GM04503 (cell line): ENCODE results near the gene SNAPC4.
"Not testable (repeated sequence)": the region's sequence is repeated elsewhere in the genome, so short reads cannot be mapped to it uniquely, and the experiment has no call there.

Source experiments
- DNase-seq: peaks from one replicate; pipeline ENCODE4 v3.0.0-alpha.2; 2012; ENCODE audit warnings: low read depth

Gene SNAPC4

DNA sequence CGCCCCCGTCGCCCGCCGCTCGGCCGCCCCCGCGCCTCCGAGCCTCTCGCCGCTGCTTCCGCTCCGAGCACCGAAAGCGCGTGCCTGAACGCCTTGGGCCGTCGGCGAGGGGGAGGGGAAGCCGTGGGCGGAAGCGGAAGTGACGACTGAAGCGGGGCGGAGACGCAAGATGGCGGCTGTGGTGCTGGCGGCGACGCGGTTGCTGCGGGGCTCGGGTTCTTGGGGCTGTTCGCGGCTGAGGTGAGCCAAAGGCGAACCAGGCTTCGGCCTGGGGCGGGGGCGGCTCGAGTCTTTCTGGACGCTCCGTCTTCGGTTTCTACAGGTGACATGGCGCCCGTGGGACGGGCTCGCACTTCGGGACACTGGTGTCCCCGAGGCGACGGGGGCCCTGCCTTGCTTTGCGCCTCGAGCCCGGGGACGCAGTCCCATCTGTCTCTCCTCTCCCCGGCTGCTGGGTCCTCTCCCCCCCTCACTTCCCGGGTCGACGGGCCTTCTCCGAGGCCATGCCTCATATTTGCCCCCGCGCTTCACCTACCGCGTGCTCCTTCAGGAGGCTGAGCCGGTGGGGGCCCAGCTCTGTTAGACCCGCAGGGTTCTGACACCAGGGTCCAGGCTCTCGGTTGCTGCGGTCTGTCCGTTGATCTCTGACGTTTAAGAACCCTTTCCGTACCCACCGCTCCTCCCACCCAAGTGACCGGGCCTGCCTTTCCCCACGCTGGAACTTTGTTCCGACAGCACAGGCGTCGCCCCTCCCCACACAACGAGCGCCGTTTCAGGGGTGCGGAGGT, 10.7 kb upstream of the SNAPC4 start, which contains the start of the genes ENTR1 and PMPCA:
ENTR1 (minus strand) TSS at position 115 of the 788 bp plus-strand sequence. CDS start 217 bp downstream, outside the sequence.
PMPCA (plus strand) TSS at position 159 of the 788 bp plus-strand sequence; CDS start at position 170, 11 bp downstream.
- DNase-seq = no peak

DNA sequence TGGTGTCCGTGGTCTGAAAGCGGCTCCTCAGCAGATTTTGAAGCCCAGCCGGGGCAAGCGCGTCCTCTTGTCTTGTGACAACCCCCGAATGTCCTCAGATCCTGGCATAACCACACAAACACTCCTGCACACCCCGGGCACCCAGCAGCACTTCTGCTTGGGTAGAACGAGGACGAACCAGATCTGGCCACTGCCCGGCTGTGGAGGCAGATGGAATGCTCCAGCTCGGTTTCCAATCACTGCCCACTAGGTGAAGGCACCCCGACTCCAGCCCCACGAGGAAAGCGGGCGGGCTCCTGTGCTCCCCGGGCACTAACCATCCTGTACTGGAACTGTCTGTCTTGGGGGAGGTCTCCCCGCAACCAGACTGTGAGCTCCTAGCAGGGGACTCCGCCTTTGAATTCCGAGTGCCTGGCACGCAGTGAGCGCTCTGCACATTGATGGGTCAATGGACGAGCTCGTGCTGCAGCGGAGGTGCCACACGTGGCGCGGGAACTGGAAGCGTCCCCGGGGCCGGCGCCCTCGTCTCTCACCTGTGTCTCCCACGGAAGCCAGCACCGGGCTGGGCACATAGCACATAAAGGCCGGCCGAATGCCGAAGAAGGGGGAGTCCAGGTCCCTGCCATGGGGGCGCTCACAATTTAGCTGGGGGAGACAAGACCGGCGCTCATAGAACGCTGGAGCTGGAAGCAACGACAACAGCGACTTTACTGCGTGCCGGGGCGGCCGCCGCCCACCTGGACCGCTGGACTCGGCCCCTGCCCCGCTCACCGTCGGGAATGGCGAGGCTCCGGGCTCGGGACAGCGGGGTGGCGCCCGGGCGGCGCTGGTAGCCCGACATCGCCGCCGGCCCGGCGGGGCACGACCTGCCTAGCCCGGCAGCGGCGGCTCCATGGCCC, 9.8 kb upstream of the SNAPC4 start:
- no peak for DNase-seq

DNA sequence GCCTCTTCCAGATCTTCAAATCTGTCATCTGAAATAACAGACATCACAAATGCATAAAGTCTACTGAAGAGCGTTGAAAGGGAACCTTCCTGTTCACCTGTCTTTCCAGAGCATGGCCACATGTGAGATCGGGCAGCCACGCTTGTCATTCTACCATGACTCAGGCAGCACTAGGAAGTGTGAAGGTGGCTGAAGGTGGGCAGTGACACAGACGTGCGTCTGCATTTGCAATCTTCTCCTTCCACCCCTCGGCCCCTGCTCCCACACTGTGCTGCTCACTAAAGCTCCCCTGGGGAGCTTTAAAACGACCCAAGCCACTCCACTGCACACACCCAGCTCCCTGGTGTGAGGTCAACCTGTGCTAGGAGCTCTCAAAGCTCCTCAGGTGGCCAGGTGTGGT, 7.9 kb upstream of the SNAPC4 start:
- no peak for DNase-seq

DNA sequence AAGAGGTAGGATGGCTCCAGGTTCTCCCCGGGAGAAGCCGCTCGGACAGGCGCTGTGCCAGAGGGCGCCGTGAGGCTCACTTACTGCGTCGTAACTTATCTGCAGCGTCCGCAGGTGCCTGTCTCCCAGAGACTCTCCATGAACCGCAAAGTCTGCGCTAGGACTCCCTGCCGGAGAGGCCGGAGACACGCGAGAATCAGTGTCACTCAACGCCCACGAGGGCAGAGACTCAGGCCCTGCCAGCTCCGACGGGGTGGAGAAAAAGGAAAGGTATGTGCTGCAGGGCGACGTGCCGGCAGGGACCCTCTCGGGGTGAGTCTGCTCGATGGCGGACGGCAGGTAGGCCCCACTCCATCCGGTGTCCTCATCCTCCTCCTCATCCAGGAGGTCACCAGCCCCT, 7.1 kb upstream of the SNAPC4 start:
- not testable (repeated sequence) for DNase-seq

DNA sequence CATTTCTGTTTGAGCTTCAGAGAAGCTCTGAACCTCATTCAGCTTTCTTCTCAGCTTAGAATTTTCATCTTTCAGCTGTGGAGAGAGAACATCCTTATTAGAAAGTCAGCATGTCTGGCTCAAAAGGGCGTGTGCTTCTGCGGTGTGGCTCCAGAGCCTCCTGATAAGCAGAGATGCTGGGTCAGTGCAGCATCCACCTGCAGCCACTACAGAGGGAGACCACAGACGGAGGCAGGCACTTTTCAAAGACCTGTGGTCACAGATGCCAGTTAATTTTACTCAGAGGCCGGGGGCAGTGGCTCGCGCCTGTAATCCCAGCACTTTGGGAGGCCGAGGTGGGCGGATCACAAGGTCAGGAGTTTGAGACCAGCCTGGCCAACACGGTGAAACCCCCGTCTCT, 5.9 kb upstream of the SNAPC4 start:
- not testable (repeated sequence) for DNase-seq

DNA sequence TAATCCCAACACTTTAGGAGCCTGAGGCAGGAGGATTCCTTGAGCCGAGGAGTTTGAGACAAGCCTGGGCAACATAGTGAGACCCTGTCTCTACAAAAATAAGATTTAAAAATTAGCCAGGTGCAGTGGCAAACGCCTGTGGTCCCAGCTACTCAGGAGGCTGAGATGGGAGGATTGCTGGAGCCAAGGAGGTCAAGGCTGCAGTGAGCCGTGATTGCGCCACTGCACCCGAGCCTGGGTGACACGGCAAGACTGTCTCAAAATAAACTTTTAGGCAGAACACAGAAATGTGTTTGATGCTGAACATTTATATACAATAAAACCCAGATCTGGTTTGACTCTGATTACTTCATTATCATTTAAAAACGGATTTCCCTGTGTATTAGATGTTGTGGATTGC, 5.5 kb upstream of the SNAPC4 start:
- DNase-seq = no peak

DNA sequence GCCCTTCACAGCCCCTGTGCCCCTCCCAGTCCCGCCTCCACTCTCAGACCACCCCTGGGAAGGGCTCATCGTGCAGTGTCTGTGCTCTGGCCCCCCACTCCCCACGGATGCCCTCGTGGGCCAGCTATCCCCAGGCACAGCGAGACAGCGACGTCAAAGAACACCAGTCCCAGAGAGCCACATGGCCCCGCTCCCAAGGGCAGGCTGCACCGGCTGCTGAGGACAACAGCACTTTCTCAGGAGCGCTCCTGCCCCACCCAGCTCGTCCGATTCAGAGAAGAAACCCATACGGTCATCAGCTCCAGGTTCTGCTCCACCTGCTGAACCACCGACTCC, 4.8 kb upstream of the SNAPC4 start:
- no peak for DNase-seq

DNA sequence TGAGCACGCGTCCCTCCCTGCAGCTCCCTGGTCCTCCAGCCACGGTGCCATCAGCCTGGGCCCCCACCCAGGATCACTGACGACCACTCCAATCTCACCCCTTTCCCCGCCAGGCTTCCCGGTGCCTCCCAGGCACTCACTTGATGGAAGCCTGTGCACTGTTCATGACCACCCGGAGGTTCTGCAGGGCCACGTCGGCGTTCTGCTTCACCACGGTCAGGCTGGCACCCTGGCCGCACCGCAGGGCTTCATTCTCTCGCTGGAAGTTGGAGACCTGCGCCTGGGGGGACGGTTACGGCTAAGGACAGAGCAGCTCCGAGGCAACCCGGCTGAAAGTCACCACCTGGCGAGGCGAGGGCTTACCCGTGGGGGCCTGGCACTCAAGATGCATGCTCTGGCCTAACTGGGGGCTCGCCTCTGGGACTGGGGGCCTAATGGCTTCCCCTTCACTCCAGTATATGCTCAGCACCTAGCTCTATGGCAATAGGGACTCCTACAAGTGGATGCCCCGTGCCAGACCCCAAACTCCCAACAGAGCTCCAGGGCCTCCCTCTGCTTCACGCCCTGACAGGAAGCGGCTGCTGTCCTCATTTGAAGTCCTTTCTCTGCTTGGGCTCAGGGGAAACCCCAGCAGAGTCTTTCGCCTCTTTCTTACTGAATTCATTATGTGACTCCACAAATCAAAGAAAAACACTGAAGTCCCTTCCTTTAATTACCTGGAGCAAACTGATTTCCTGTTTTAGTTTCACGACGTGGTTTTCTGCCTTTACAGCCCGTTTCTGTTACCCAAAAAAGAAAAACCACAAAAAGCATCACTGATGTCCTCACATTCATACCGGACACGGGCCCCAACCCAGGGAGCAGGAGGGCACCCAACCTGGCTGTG, 4.2 kb upstream of the SNAPC4 start:
- no peak for DNase-seq

DNA sequence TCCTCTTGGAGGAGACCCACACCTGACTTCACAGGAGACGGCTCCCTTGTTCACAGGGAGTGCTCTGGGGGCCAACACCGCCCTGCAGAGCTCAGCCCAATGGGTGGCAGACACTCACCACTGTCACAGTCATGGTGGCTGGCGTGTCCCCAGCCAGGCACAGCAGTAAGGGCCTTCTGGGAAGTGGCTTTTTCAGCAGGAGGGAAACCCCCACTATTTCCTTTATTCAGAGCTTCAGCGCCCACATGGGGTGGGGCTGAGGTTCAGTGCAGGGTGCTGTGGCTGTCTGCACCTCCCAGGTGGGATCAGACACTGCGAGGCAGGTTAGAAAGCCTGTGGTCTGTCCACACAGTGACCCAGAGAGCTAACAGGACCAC, 3.6 kb upstream of the SNAPC4 start:
- no peak for DNase-seq

DNA sequence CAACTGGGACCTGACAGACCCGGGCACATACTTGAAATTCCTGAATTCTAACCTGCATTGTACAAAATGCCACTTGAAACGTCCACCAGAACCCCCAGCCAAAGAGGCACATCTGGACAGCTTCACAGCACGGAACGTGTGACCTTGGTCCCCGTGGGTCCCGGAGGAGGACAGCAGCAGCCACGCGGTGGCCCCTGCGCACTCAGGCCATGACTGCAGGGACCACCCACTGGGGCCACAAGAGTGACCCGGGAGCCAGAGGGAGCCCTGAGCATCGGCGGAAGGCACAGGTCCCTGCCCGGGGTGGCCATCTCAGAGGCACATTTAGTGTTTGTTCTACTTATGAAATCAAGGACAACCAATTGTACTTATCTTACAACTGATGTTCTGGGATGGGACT, 2.1 kb upstream of the SNAPC4 start:
- DNase-seq = no peak

DNA sequence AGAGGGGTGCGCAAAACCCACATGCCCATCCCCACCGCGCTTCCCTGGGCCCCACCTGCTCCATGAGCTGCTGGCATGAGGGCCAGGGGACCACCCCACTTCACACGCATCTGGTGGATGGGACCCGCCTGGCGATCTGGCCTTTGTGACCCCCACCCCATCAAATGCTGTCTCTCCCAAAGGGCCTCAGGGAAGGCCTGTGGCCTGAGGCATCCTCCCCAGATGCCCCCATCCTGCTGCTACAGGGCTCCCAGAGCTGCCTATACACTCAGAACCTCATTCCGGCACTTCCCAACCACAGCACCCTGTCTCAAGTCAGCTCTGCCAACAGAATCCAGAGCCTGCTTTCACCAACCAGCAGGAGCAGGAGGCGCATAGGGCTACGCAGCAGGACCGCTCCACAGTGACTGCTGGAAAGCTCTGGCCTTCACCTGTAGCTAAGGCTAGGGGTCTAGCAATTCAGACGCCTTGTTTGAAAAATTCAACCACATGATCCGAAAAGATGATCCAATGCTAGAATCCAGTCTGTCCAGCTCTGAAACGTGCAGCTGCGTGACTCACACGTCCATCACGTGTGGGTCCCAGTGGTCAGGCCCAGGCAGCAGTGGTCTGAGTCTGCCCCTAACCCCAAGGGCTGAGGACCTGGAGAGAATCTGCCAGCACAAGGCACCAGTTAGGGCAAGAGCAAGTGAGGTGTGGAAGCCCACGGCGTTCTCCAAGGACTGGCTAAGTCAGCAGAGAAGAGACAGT, 1.4 kb upstream of the SNAPC4 start:
- no peak for DNase-seq

DNA sequence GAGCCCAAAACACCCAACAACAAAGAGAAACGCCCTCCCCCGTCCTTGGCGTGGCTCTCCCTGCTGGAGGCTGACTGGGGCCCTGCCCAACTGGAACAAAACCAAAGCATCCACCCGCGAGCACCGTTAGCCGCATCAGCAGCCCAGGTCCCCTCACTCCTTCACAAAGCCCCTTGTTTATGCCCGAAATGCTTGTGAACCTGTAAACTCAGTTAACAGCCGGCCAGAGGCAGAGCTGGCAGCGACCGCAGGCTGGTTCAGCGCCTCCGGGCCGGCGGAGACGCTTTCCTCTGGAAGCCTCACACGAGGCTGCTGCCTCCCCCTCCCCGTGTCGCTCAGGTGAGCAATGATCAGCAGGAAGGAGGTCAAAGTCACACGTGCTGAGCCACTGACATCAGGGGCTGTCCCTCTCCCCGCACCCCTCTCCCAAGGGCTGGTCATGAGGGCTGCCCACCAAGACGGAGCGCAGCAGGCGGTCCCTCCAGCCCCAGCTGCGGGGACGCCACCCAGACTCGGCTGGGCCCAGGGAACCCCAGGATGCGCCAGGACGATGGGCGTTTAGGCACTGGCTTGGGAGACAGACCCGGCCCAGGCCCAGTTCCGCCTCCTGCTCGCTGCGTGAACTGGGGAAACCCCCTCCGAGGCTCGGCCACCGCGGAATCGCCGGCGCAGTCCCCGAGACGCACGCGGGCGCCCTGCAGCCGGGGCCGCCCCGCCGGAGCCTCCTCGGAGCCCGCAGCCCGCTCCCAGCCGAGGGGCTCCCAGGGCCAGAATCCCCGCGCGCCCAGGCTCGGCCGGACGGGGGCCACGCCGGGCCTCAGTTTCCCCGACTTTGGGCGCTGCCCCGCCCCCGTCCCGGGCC, 563 bp downstream of the SNAPC4 start:
- no peak for DNase-seq

DNA sequence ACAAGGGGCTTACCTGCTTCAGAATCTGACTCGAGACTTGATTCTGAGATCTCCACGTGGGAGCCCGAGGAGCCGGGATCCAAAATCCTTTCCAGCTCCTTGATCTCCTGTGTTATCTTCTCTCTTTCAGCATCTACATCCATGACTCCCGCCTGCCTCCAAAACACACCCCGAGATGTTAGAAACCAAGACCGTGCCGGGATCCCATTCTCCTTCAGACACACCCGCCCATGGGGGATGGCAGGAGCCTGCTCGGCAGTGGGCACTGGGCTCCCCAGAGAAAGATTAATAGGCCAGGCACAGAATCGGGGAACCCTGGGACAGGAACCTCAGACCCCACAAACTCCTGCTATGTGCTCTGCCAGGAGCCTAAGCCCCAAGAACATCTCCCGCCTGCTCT, 1.7 kb downstream of the SNAPC4 start:
- DNase-seq = no peak

DNA sequence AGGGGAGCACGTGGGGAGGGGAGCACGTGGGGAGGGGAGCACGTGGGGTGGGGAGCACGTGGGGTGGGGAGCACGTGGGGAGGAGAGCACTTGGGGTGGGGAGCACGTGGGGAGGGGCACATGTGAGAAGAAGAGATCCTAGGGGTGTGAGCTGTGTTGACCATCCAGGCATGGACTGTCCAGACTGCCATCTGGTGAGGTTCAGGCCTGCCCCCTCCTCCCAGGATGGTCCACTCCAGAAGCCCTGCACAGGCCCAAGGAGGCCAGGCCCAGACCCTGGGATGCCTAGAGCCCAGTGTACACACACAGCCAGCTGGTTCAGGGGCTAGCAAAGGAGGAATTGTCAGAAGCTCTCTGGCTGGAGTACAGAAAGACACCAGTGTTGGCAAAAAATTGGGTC, 2.3 kb downstream of the SNAPC4 start:
- DNase-seq = no peak

DNA sequence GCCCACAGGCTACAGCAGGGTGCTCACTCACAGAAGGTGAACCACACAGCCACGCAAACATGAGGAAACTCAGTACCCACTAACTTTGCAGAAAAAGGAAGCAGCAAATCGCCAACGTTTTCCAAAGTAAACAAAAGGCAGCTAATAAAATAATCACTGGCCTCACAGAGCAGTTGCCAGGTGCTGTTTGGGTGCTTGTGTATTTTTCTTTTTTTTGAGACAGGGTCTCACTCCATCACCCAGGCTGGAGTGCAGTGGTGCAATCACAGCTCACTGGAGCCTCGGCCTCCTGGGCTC, 3.8 kb downstream of the SNAPC4 start:
- DNase-seq = no peak

DNA sequence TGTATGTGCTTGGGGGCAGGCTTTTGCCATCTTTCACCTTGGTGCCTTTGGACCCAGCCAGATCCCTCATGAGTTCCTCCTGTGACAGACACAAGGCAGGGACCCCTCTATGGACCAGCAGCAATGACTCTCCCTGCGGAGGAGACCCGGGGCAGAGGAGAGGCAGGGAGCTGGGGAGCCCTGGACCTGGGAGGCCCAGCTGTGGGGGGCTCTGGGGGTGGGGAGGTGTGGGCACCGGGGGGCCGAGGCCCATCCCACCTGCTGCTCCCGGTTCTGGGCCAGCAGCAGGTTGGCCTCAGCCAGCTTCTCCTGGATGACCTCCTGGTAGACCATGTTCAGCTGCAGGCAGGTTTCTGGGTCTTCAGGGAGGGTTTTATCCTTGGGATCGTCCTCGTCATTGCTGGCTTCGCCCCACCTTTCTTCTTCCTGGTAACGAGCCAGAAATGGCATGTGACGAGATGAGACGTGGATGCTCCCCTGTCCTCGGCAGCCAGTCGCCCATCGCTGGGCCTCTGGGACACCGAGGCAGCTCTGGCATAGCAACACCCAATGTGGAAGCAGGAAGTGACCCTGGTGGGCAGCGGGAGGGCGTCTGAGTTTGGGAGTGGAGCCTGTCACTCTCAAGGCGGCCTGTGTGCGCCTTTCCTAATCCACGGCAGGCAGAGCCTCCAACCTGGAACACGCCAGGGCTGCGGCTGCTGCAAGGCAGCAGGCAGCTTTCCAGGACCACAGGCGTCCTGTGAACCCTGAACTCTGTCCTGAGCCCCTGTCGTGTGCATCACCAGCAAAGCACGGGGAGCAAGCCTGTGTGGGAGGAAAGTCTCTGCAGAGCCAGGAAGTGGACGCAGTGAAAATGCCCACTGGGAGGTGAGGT, 4.4 kb downstream of the SNAPC4 start:
- DNase-seq = no peak

DNA sequence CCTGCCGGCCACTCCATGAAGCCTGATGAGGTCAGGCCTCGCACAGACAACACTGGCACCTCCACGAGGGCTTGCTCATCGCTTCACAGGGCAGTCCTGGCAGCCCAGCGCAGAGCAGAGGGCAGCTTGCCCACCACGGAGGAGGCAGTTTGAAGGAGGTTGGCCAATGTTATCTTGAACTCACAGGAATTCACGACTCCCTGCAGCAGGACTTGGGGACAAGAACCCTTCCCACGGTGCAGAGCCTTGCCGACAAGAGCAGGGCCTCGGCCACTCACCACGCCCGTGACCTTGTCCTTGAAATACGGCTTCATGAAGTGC, 5.0 kb downstream of the SNAPC4 start:
- DNase-seq = no peak

DNA sequence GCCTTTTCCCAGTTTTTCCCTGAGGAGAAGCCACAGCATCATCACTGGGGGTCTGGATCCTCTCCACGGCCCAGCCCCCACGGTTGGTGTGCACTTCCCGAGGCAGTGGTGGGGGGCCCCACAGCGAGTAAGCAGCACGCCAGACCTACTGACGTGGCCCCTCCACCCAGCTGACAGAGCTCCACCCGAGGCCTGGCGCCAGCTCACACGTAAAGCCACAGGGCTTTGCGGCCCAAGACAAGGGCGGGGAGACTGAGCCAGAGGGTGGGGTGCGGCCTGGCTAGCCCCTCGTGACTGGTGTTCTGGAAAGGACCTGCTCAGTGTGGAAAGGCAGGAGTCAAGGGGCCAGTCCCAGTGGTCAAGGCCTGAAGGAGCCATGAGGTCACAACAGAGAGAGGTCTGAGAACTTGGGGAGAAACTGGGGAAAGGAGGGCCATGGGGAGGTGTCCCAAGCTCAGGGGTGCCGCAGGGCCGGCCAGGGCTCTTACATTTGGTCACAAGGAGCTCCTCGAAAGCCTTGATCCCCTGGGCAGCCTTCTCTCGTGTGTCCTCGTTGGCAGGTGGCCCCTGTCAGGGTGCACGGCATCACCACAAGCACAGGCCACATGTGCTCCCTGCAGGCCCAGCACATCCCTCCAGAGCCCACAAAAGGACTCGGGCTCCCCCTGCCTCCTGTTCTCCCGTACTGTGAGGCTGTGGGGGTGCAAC, 5.5 kb downstream of the SNAPC4 start:
- DNase-seq = no peak

DNA sequence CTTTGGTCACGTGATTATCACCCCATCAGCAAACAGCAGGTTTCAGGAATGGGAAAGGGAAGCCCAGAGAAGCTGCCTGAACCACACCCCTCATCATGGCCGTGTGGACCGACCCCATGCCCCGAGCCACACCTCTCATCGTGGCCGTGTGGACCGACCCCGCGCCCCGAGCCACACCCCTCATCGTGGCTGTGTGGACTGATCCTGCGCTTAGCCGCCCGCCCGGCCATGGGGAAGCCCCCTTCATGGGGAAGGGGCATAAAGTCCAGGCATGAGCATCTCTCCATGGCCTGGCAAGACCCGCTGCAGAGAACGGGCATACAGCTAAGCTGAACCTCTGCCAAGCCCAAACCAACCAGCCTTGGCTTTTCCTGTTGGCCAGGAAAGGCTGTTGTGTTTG, 6.4 kb downstream of the SNAPC4 start:
- no peak for DNase-seq
